Measurements from ENCODE around the gene PRMT3. TPM values are rescaled to one million over a fixed set of nuclear protein-coding genes. Genes with fewer than 3 reads are reported as not detected.

PRMT3 gene
- total RNA-seq (2022; extraction: Qiagen RNA extraction) = 29.8 to 35.7 TPM (median 32.1 TPM) in 5 replicates

GRCh38 chr11:20387261-20388095 lies at the start of gene PRMT3:
TSS of gene PRMT3 (plus strand) at chr11:20387716. CDS start at chr11:20387747, 31 bp downstream.

GRCh38 chr11:20363500-20364340 lies 23.8 kb upstream of the PRMT3 start, which contains the start of gene HTATIP2:
TSS of gene HTATIP2 (plus strand) at chr11:20363714. CDS start at chr11:20364238, 524 bp downstream.

Other genes starting within 250 kb of the PRMT3 start
- not detected in 5 replicates for gene DBX1, start 227.2 kb upstream of the PRMT3 start, total RNA-seq (2022; extraction: Qiagen RNA extraction)
- gene HTATIP2, start 24.0 kb upstream of the PRMT3 start, total RNA-seq (2022; extraction: Qiagen RNA extraction) = 205 to 219 TPM (median 207 TPM) in 5 replicates
- not detected in 5 replicates for gene SLC6A5, start 211.9 kb downstream of the PRMT3 start, total RNA-seq (2022; extraction: Qiagen RNA extraction)